ENCODE results near the gene CCDC50.

The CCDC50 gene

GRCh38 chr3:191350396-191351090, 21.3 kb downstream of the CCDC50 start:
- DNase-seq (ENCODE audit: low spot score), result no peak

GRCh38 chr3:191352014-191352413, 22.8 kb downstream of the CCDC50 start:
- DNase-seq (ENCODE audit: low spot score), result no peak

- no peak for DNase-seq (ENCODE audit: low spot score)
These were observed 24.0 kb downstream of the CCDC50 start for GRCh38 chr3:191353022-191353777.

- DNase-seq (ENCODE audit: low spot score), result no peak
These were observed 26.2 kb downstream of the CCDC50 start for GRCh38 chr3:191355406-191355805.

GRCh38 chr3:191356631-191357439, 27.6 kb downstream of the CCDC50 start:
- no peak for DNase-seq (ENCODE audit: low spot score)

- DNase-seq (ENCODE audit: low spot score), result no peak
These were observed 28.7 kb downstream of the CCDC50 start for GRCh38 chr3:191357909-191358308.

GRCh38 chr3:191358929-191359328, 29.7 kb downstream of the CCDC50 start:
- no peak for DNase-seq (ENCODE audit: low spot score)

GRCh38 chr3:191360620-191361019, 31.4 kb downstream of the CCDC50 start:
- no peak for DNase-seq (ENCODE audit: low spot score)

GRCh38 chr3:191361456-191361855, 32.3 kb downstream of the CCDC50 start:
- no peak for DNase-seq (ENCODE audit: low spot score)

- DNase-seq (ENCODE audit: low spot score), result no peak
These were observed 32.8 kb downstream of the CCDC50 start for GRCh38 chr3:191362037-191362436.

- DNase-seq (ENCODE audit: low spot score), result no peak
These were observed 33.4 kb downstream of the CCDC50 start for GRCh38 chr3:191362524-191363090.

GRCh38 chr3:191363221-191363620, 34.0 kb downstream of the CCDC50 start:
- DNase-seq (ENCODE audit: low spot score), result no peak

GRCh38 chr3:191366675-191367074, 37.5 kb downstream of the CCDC50 start:
- no peak for DNase-seq (ENCODE audit: low spot score)

GRCh38 chr3:191368755-191369615, 39.8 kb downstream of the CCDC50 start:
- no peak for DNase-seq (ENCODE audit: low spot score)

GRCh38 chr3:191369616-191370010, 40.4 kb downstream of the CCDC50 start:
- no peak for DNase-seq (ENCODE audit: low spot score)

GRCh38 chr3:191372122-191372521, 42.9 kb downstream of the CCDC50 start:
- DNase-seq (ENCODE audit: low spot score), result no peak

GRCh38 chr3:191373327-191373726, 44.1 kb downstream of the CCDC50 start:
- no peak for DNase-seq (ENCODE audit: low spot score)

- DNase-seq (ENCODE audit: low spot score), result no peak
These were observed 47.4 kb downstream of the CCDC50 start for GRCh38 chr3:191376516-191377141.

GRCh38 chr3:191378142-191378812, 49.1 kb downstream of the CCDC50 start:
- no peak for DNase-seq (ENCODE audit: low spot score)

- no peak for DNase-seq (ENCODE audit: low spot score)
These were observed 50.3 kb downstream of the CCDC50 start for GRCh38 chr3:191379446-191379845.

Measured in CD4-positive, alpha-beta T cell treated with Interleukin-6 at 100 ng/mL for 8 hours (primary cell).